Lower leg skin (tissue), 4 donors: ENCODE data around the gene BICD2. TPM values are rescaled to one million over a fixed set of nuclear protein-coding genes. Genes with fewer than 3 reads are reported as not detected.

ENCODE experiments used
- DNase-seq, 2 donors: peaks; one replicate each; pipeline ENCODE4 v3.0.0-alpha.2; 2019; ENCODE audit warnings: low spot score in 2 of 2
- H3K4me3 ChIP-seq: fragments of 200-600 bp; sonication (generic); 2 replicates; pipeline ENCODE4 v1.5.1; 2017; ENCODE audit warnings: mild to moderate bottlenecking, low read depth; ENCODE audit not compliant: poor library complexity, severe bottlenecking
- CTCF ChIP-seq, 3 donors: fragments of 450-650 bp; IDR thresholded peaks; one replicate each; pipeline ENCODE4 v1.5.1; 2016; ENCODE audit warnings: antibody characterized with exemption in 3 of 3, mild to moderate bottlenecking in 3 of 3, moderate library complexity in 2 of 3
- POLR2A ChIP-seq, 2 donors: fragments of 450-650 bp; IDR thresholded peaks; one replicate each; pipeline ENCODE4 v1.6.1; 2016 to 2017; ENCODE audit warnings: antibody characterized with exemption in 2 of 2, mild to moderate bottlenecking in 1 of 2, moderate library complexity in 1 of 2
- WGBS, 2 donors: methylation state at CpG; one replicate each; pipeline ENCODE4 v1.1.5; 2018; 5-methylcytosine and 5-hydroxymethylcytosine counted together
- intact Hi-C: fragments of 100-400 bp; cut with DNase I; formaldehyde crosslinking; loops from one replicate; pipeline ENCODE4 v1.15.0; 2023; ENCODE audit warnings: low total_unique reads
- total RNA-seq, 4 donors: library from RNA; depleted of rRNA; stranded (reverse); fragments of >200 nt; gene quantifications; one replicate each; pipeline ENCODE4 v1.1.0, GENCODE V29; 2016

The BICD2 gene
- total RNA-seq, 4 donors from 2014 or later = 177 to 182 (median 180) TPM

- TF ChIP-seq CTCF (IDR thresholded peaks at IDR 0.05) = no peak
- no peak for TF ChIP-seq POLR2A (IDR thresholded peaks at IDR 0.05)
- DNase-seq = peak in 1 of 2 donors; percentile 81
- intact Hi-C loops = no loop called here
- no peak overlapping the region for H3K4me3 ChIP-seq
- WGBS, 2 donors = 44 to 52% methylated on average over 9 of the region's 9 CpGs
These were observed 17.0 kb downstream of the BICD2 start for GRCh38 chr9:92747459-92748232.

DNA sequence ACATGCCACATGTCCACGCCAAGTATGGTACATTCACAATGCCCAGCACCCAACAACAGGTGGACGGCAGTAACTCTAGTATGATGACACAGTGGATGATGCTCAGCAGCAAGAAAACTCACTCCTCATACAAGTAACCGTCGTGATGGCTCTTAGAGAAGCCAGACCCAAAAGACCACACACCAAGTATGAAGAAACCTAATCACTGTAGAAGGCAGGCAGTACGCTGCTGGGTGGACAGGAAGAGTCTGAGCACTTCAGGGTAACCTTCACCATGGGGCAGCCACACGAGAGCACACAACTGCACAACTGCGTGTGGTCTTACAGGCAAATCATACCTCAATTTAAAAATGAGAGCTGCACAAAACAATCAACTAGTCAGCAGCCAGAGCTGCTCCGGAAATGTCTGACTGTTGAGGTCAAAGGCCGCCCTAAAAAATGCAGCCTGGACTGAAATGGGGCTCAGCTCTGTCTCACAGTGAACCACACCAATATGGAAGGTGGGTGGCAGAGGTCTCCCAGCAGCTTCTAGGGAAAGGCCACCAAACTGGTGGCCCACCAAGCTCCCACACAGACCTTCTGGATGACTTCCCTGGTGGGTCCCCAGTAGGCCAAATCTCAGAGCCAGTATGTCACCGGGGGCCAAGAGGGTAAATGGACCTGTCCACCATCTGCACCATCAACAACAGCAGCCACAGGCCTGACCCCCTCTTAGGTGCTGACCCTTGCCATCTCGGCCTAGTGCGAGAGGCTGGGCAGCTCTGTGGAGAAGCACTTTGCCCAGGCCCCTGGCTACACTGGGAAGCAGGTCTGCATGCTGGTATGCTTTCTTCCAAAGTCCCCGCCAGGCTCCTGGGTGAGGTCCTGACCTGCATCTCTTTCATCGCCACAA is 17.8 kb downstream of the BICD2 start:
- intact Hi-C loops = no loop called here
- WGBS, 2 donors = 74 to 80% methylated on average over 14 of the region's 14 CpGs
- H3K4me3 ChIP-seq = no peak overlapping the region
- TF ChIP-seq POLR2A (IDR thresholded peaks at IDR 0.05) = no peak
- no peak for TF ChIP-seq CTCF (IDR thresholded peaks at IDR 0.05)
- DNase-seq = peak in 1 of 2 donors; percentile 68

DNA sequence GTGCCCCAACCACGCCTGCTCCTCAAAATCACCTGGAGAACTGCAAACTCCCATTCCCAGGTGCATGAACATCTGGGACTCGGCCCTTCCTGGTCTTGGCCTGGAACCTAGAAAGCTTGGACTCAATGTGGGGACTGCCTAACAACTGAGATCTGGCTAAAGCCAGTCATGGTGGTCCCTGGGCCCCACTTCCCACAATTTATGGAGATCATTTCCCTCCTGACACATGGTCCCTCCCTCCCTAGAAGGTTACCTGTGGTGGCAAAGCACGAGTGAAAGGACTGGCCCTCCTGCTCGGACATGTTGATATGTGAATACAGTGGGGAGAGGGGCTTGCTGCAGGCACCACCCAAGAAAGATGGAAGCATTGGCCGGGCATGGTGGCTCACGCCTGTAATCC is 18.8 kb downstream of the BICD2 start:
- no peak overlapping the region for H3K4me3 ChIP-seq
- WGBS, 2 donors = 83 to 93% methylated on average over 6 of the region's 6 CpGs
- intact Hi-C loops = no loop called here
- TF ChIP-seq CTCF (IDR thresholded peaks at IDR 0.05) (no peak), POLR2A (IDR thresholded peaks at IDR 0.05) (no peak)
- DNase-seq = peak in 1 of 2 donors; percentile 66

DNA sequence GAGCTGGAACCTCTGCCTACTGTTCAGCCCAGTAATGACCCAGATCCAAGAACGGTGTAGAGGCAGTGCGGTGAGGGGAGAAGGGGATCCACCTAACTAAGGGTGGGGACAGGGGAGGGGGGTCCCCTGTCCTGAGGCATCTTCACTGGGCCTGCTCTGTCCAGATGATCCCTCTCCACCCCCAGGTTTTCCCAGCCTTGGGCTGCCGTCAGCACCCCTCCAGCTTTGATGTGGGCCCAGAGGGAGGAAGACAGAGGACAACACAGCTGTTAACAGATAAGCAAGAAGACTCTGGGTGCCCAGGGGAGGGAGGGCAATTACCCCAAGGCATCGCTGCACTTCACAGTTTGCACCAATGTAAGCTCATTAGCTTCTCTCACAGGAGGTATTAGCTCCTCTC is 19.3 kb downstream of the BICD2 start:
- TF ChIP-seq CTCF (IDR thresholded peaks at IDR 0.05) (no peak), POLR2A (IDR thresholded peaks at IDR 0.05) (no peak)
- peak in 1 of 2 donors; percentile 76 for DNase-seq
- 66 to 68% methylated on average over 4 of the region's 4 CpGs for WGBS, 2 donors
- no peak overlapping the region for H3K4me3 ChIP-seq
- intact Hi-C loops = no loop called here

DNA sequence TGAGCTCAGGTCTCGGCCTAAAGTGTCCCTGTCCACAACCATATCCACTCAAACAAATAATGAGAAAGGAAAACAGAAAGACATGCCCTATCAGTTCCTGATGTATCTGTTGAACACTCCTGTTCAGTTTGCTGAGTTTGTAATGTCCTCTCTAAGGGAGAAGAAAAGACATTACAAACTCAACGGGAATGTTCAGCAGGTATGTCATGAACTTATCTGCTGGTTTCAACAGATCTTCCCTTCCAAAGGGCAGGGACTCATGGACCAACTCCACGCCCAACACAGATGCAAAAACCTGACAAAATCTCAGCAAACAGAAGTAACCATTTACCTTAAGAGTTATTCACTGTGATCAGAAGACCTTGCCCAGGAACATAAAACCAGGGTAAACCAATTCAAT is 23.7 kb downstream of the BICD2 start:
- H3K4me3 ChIP-seq = no peak overlapping the region
- TF ChIP-seq CTCF (IDR thresholded peaks at IDR 0.05) = no peak
- TF ChIP-seq POLR2A (IDR thresholded peaks at IDR 0.05) = no peak
- intact Hi-C loops = no loop called here
- no peak for DNase-seq
- 60 to 67% methylated on average over 3 of the region's 3 CpGs for WGBS, 2 donors
